Smooth muscle cell (in vitro differentiated cells): ENCODE data around the gene FOXJ2. TPM values are rescaled to one million over a fixed set of nuclear protein-coding genes. Genes with fewer than 3 reads are reported as not detected.

Source experiments
- DNase-seq: peaks from one replicate; lab custom pipeline; 2025; ENCODE audit not compliant: unreplicated experiment; lab: John Stamatoyannopoulos, UW
- H2AFZ ChIP-seq: fragments of 200-600 bp; sonication (generic); 2 replicates; pipeline ENCODE4 v1.6.0; 2016; ENCODE audit warnings: antibody characterized with exemption, low read depth, mild to moderate bottlenecking
- H3F3A ChIP-seq: fragments of 200-600 bp; sonication (generic); 2 replicates; pipeline ENCODE4 v1.6.0; 2017; ENCODE audit warnings: antibody characterized with exemption, low read depth
- H3K27ac ChIP-seq: fragments of 200-600 bp; sonication (generic); 2 replicates; pipeline ENCODE4 v1.5.1; 2016; ENCODE audit warnings: low read depth, mild to moderate bottlenecking
- H3K27me3 ChIP-seq: fragments of 200-600 bp; sonication (generic); 2 replicates; pipeline ENCODE4 v1.6.1; 2016; ENCODE audit warnings: low read depth, mild to moderate bottlenecking
- H3K36me3 ChIP-seq: fragments of 200-600 bp; sonication (generic); 2 replicates; pipeline ENCODE4 v1.5.1; 2016; ENCODE audit warnings: low read depth
- H3K4me1 ChIP-seq: fragments of 200-600 bp; sonication (generic); 2 replicates; pipeline ENCODE4 v1.5.1; 2016; ENCODE audit warnings: low read depth
- H3K4me2 ChIP-seq: fragments of 200-600 bp; sonication (generic); 2 replicates; pipeline ENCODE4 v1.6.0; 2016; ENCODE audit warnings: mild to moderate bottlenecking
- H3K4me3 ChIP-seq: fragments of 200-600 bp; sonication (generic); 2 replicates; pipeline ENCODE4 v1.5.1; 2016; ENCODE audit warnings: mild to moderate bottlenecking
- H3K79me2 ChIP-seq: fragments of 200-600 bp; sonication (generic); 2 replicates; pipeline ENCODE4 v1.6.0; 2016; ENCODE audit warnings: low read depth, mild to moderate bottlenecking
- H3K9ac ChIP-seq: fragments of 200-600 bp; sonication (generic); 2 replicates; pipeline ENCODE4 v1.6.0; 2016; ENCODE audit warnings: low read depth
- H3K9me3 ChIP-seq: fragments of 200-600 bp; sonication (generic); replicated peaks from 2 replicates; pipeline ENCODE4 v1.5.1; 2016; ENCODE audit warnings: low read depth
- H4K20me1 ChIP-seq: fragments of 200-600 bp; sonication (generic); 2 replicates; pipeline ENCODE4 v1.6.0; 2016; ENCODE audit warnings: low read depth
- CTCF ChIP-seq: fragments of 200-600 bp; sonication (generic); IDR thresholded peaks from 2 replicates; pipeline ENCODE4 v1.5.1; 2017; ENCODE audit warnings: borderline replicate concordance, mild to moderate bottlenecking, antibody characterized with exemption; ENCODE audit not compliant: insufficient read depth, poor library complexity, severe bottlenecking
- WGBS: methylation state at CpG from one replicate; pipeline ENCODE4 v1.1.7; 2016; ENCODE audit warnings: low lambda C conversion rate; 5-methylcytosine and 5-hydroxymethylcytosine counted together
- polyA plus RNA-seq: library from polyadenylated mRNA; unstranded; fragments of >200 nt; fragmentation: Nextera tagmentation; extraction: Ambion mirVana; gene quantifications from 2 replicates; pipeline ENCODE4 v1.2.1, GENCODE V29; 2016
- total RNA-seq: library from RNA; depleted of rRNA; stranded (reverse); fragments of >200 nt; gene quantifications from 2 replicates; pipeline ENCODE4 v1.2.3, GENCODE V29; 2014

Gene FOXJ2
- total and polyA plus RNA-seq, 2 experiments from 2014 or later: 16.3 to 19.0 TPM

GRCh38 chr12:7985802-7986418 lies 46.6 kb upstream of the FOXJ2 start:
- Histone ChIP-seq H3K4me3 (no peak overlapping the region), H2AFZ (no peak overlapping the region), H3K79me2 (no peaks in the 10 kb centered on the region), H3K27ac (no peak overlapping the region), H3K4me2 (no peak overlapping the region), H4K20me1 (no peaks in the 10 kb centered on the region), H3K27me3 (no peaks in the 10 kb centered on the region), H3K9ac (no peak overlapping the region), H3F3A (no peaks in the 10 kb centered on the region), H3K36me3 (no peaks in the 10 kb centered on the region), H3K4me1 (peaks cover 13% of the 10 kb centered on the region), H3K9me3 (no peaks in the 10 kb centered on the region)
- DNase-seq: no peak
- no peak for TF ChIP-seq CTCF
- 91% methylated on average over 7 of the region's 7 CpGs for WGBS

GRCh38 chr12:7989827-7990491 lies 42.6 kb upstream of the FOXJ2 start:
- no peak for TF ChIP-seq CTCF
- H3K4me2 ChIP-seq: peak overlapping the region; percentile 16
- peaks cover 17% of the 10 kb centered on the region for H3K4me1 ChIP-seq
- H3K36me3 ChIP-seq: no peaks in the 10 kb centered on the region
- peak overlapping the region; percentile 61 for H3K27ac ChIP-seq
- H3K9ac ChIP-seq: no peak overlapping the region
- no peaks in the 10 kb centered on the region for H3K79me2 ChIP-seq
- DNase-seq: no peak
- H3K9me3 ChIP-seq: no peaks in the 10 kb centered on the region
- H2AFZ ChIP-seq: peak overlapping the region; percentile 49
- H3K27me3 ChIP-seq: no peaks in the 10 kb centered on the region
- H4K20me1 ChIP-seq: no peaks in the 10 kb centered on the region
- WGBS: 53% methylated on average over 6 of the region's 6 CpGs
- H3F3A ChIP-seq: peaks cover 14% of the 10 kb centered on the region
- H3K4me3 ChIP-seq: no peak overlapping the region

GRCh38 chr12:7991535-7991934 lies 41.0 kb upstream of the FOXJ2 start:
- 76% methylated on average over 1 of the region's 1 CpG for WGBS
- H2AFZ ChIP-seq: peak overlapping the region; percentile 29

More at GRCh38 chr12:7991535-7991934, 41.0 kb upstream of the FOXJ2 start:
- H3K36me3 ChIP-seq: no peaks in the 10 kb centered on the region
- no peaks in the 10 kb centered on the region for H4K20me1 ChIP-seq
- no peaks in the 10 kb centered on the region for H3K79me2 ChIP-seq
- H3K27me3 ChIP-seq: no peaks in the 10 kb centered on the region
- no peak overlapping the region for H3K4me2 ChIP-seq
- no peaks in the 10 kb centered on the region for H3K9me3 ChIP-seq
- DNase-seq: no peak
- H3F3A ChIP-seq: peaks cover 26% of the 10 kb centered on the region
- peaks cover 18% of the 10 kb centered on the region for H3K4me1 ChIP-seq
- TF ChIP-seq CTCF: no peak
- H3K9ac ChIP-seq: no peak overlapping the region
- H3K4me3 ChIP-seq: no peak overlapping the region
- H3K27ac ChIP-seq: peak overlapping the region; percentile 61
